K562 (cell line): Measurements from ENCODE around the gene WSCD1. TPM values are rescaled to one million over a fixed set of nuclear protein-coding genes. Genes with fewer than 3 reads are reported as not detected.

Source experiments
- ATAC-seq: fragments of 200-7000 bp; cut with Tn5 transposase; 3 replicates; pipeline ENCODE4 v1.9.1; 2020; ENCODE audit warnings: moderate library complexity
- BruUV-seq: library from RNA; stranded (reverse); fragments of 400-500 nt; replicated peaks from 2 replicates; lab custom pipeline; 2021; lab: Mats Ljungman, UMichigan
- CTCF ChIA-PET: fragments of 300-600 bp; formaldehyde crosslinking; extraction: SDS; loops from one replicate; lab custom pipeline; 2021; ENCODE audit warnings: low intra/inter-chr PET ratio; lab: Yijun Ruan, JAX
- POLR2A ChIA-PET: fragments of 300-600, 350-650 bp; sonication (Branson Sonifier 250); formaldehyde crosslinking; extraction: SDS; loops from one replicate; lab custom pipeline; 2021; ENCODE audit warnings: antibody characterized with exemption, inconsistent platforms; lab: Yijun Ruan, JAX
- DNase-seq, 4 experiments: peaks; one replicate each; pipeline versions ENCODE4 v3.0.0 to v3.0.0-alpha.2; 2011 to 2018; ENCODE audit warnings: low spot score in 3 of 4, mixed read lengths in 3 of 4; ENCODE audit errors: extremely low read depth in 1 of 4
- FAIRE-seq: peaks from 2 replicates; lab custom pipeline; 2011; peaks lifted over from hg19 to GRCh38; lab: Jason Lieb, UNC
- H2AFZ ChIP-seq: 2 replicates; pipeline ENCODE4 v1.6.0; 2011; ENCODE audit warnings: low read depth, low read length, control low read depth, inconsistent platforms
- H3K27ac ChIP-seq: fragments of 200-600 bp; 3 replicates; pipeline ENCODE4 v1.8.0; 2011; ENCODE audit warnings: low read depth, mild to moderate bottlenecking, control low read depth, inconsistent platforms, low read length, moderate library complexity, mixed read lengths; ENCODE audit errors: extremely low read depth
- H3K27me3 ChIP-seq, 2 experiments: fragments of 300-600 bp in 1 of 2; 2 replicates in 1 of 2; 3 replicates in 1 of 2; pipeline versions ENCODE4 v1.6.0 to v1.8.0; 2011; ENCODE audit warnings: inconsistent platforms in 2 of 2, low read length in 2 of 2, mild to moderate bottlenecking in 1 of 2, mixed read lengths in 1 of 2, moderate library complexity in 1 of 2; ENCODE audit not compliant: control insufficient read depth in 2 of 2, insufficient read depth in 2 of 2
- H3K36me3 ChIP-seq: fragments of 300-600 bp; 3 replicates; pipeline ENCODE4 v1.8.0; 2011; ENCODE audit warnings: mild to moderate bottlenecking, low read length, inconsistent platforms; ENCODE audit not compliant: control insufficient read depth, insufficient read depth
- H3K4me1 ChIP-seq, 2 experiments: fragments of 200-600 bp in 1 of 2; replicated peaks in 1 of 2; 2 replicates in 1 of 2; 3 replicates in 1 of 2; pipeline versions ENCODE4 v1.5.1 to v1.8.0; 2011; ENCODE audit warnings: inconsistent platforms in 2 of 2, low read length in 2 of 2, mild to moderate bottlenecking in 1 of 2, mixed read lengths in 1 of 2, moderate library complexity in 1 of 2; ENCODE audit not compliant: control insufficient read depth in 2 of 2, insufficient read depth in 2 of 2
- H3K4me2 ChIP-seq: 2 replicates; pipeline ENCODE4 v1.6.1; 2011; ENCODE audit warnings: low read length, control low read depth, inconsistent platforms, mixed read lengths; ENCODE audit not compliant: insufficient read depth
- H3K4me3 ChIP-seq: fragments of 200-600 bp; sonication (generic), shearing (Covaris generic); 2 replicates; pipeline ENCODE4 v1.5.1; 2016; ENCODE audit warnings: control low read depth, inconsistent platforms
- H3K79me2 ChIP-seq: fragments of 200-600 bp; 3 replicates; pipeline ENCODE4 v1.8.0; 2011; ENCODE audit warnings: low read length, inconsistent platforms; ENCODE audit not compliant: control insufficient read depth, insufficient read depth
- H3K9ac ChIP-seq, 2 experiments: 2 replicates each; pipeline versions ENCODE4 v1.6.0 to v1.6.1; 2011; ENCODE audit warnings: low read depth in 2 of 2, low read length in 2 of 2, control low read depth in 1 of 2, inconsistent platforms in 1 of 2, mild to moderate bottlenecking in 1 of 2, mixed read lengths in 1 of 2; ENCODE audit not compliant: insufficient read depth in 1 of 2
- H3K9me1 ChIP-seq: one replicate; pipeline ENCODE4 v1.6.0; 2011; ENCODE audit warnings: inconsistent platforms, mild to moderate bottlenecking, low read length, moderate library complexity; ENCODE audit not compliant: control insufficient read depth, insufficient read depth
- H3K9me3 ChIP-seq: replicated peaks from 2 replicates; pipeline ENCODE4 v1.5.1; 2011; ENCODE audit warnings: low read depth, low read length, inconsistent platforms; ENCODE audit not compliant: control insufficient read depth, insufficient read depth
- H4K20me1 ChIP-seq: replicated peaks from 2 replicates; pipeline ENCODE4 v1.6.1; 2011; ENCODE audit warnings: low read length, inconsistent platforms, mixed read lengths; ENCODE audit not compliant: control insufficient read depth, insufficient read depth
- ARNT ChIP-seq, 2 experiments: fragments of 450-650 bp; IDR thresholded peaks; 2 replicates each; pipeline ENCODE4 v1.6.1; 2016; ENCODE audit warnings: mild to moderate bottlenecking in 1 of 2
- MXI1 ChIP-seq: IDR thresholded peaks from 2 replicates; pipeline ENCODE4 v1.6.1; 2011; ENCODE audit warnings: low read depth, mild to moderate bottlenecking, improper control_type of control experiment, low read length
- NR3C1 ChIP-seq: sonication (generic); formaldehyde crosslinking; IDR thresholded peaks from 2 replicates; pipeline ENCODE4 v1.8.1; 2022; ENCODE audit warnings: missing genetic modification reagents
- RB1 ChIP-seq: fragments of 450-650 bp; IDR thresholded peaks from 2 replicates; pipeline ENCODE4 v1.6.1; 2017; ENCODE audit warnings: low read depth, mild to moderate bottlenecking
- SIN3A ChIP-seq, 2 experiments: fragments of 150-350 bp in 1 of 2; IDR thresholded peaks; 2 replicates each; pipeline ENCODE4 v1.6.1; 2011 to 2016; ENCODE audit warnings: borderline replicate concordance in 2 of 2, low read depth in 2 of 2, low read length in 2 of 2, mild to moderate bottlenecking in 2 of 2, moderate library complexity in 2 of 2; ENCODE audit not compliant: control insufficient read depth in 1 of 2
- SMAD3 ChIP-seq: fragments of 450-650 bp; formaldehyde crosslinking; conservative IDR thresholded peaks from 2 replicates; pipeline ENCODE4 v1.4.0; 2020; ENCODE audit warnings: mild to moderate bottlenecking
- SREBF1 ChIP-seq: fragments of 150-350 bp; IDR thresholded peaks from 2 replicates; pipeline ENCODE4 v1.6.1; 2014; ENCODE audit warnings: antibody characterized with exemption, low read depth, low read length, borderline replicate concordance
- TBP ChIP-seq: optimal IDR thresholded peaks from 2 replicates; pipeline ENCODE3; 2011; ENCODE audit warnings: low read depth, low read length, improper control_type of control experiment
- TGIF2 ChIP-seq: sonication (generic); formaldehyde crosslinking; IDR thresholded peaks from 2 replicates; pipeline ENCODE4 v1.8.1; 2022; ENCODE audit warnings: mild to moderate bottlenecking, missing genetic modification reagents, moderate library complexity
- WGBS: fragments of 100-300 bp; shearing (Covaris generic); methylation state at CpG from one replicate; pipeline ENCODE4 v1.1.6; 2016; ENCODE audit warnings: low coverage, mixed read lengths; ENCODE audit not compliant: insufficient coverage; ENCODE audit errors: missing lambda C conversion rate; 5-methylcytosine and 5-hydroxymethylcytosine counted together
- in situ Hi-C: fragments of 300-500 bp; cut with MboI; formaldehyde crosslinking; loops from 4 replicates; pipeline ENCODE4 v1.15.0; 2018; ENCODE audit warnings: inconsistent platforms, mixed read lengths
- intact Hi-C: fragments of 100-400 bp; cut with micrococcal nuclease; formaldehyde crosslinking; loops from 2 replicates; pipeline ENCODE4 v1.14.2; 2022
- polyA plus RNA-seq, 8 experiments: library from polyadenylated mRNA; depleted of rRNA in 4 of 8; stranded (reverse) in 5 of 8; unstranded in 3 of 8; fragments of >200 nt; fragmentation: Nextera tagmentation in 2 of 8; fragmentation: Illumina TruSeq in 1 of 8; extraction: Ambion mirVana in 2 of 8; extraction: Trizol in 1 of 8; gene quantifications; 2 replicates each; pipeline versions ENCODE4 v1.2.1 to v1.2.3, GENCODE V29; 2011 to 2014; ENCODE audit warnings: inconsistent platforms in 1 of 8, missing spikeins in 1 of 8
- total RNA-seq, 7 experiments: library from RNA; depleted of rRNA in 6 of 7; stranded (reverse); fragments of >200 nt in 6 of 7; fragmentation: Illumina TruSeq in 2 of 7; extraction: Trizol in 2 of 7; gene quantifications; 2 replicates each; pipeline versions ENCODE4 v1.2.1 to v1.2.3, GENCODE V29; 2011 to 2021; ENCODE audit warnings: low replicate concordance in 1 of 7
- TF ChIP-seq, protein P1 (sequence below): fragments of 450-650 bp; IDR thresholded peaks from 2 replicates; pipeline ENCODE4 v1.6.1; 2016; ENCODE audit warnings: mild to moderate bottlenecking
- TF ChIP-seq, protein P2 (sequence below), 2 experiments: fragments of 450-650 bp in 1 of 2; sonication (generic) in 1 of 2; formaldehyde crosslinking in 1 of 2; IDR thresholded peaks in 1 of 2; conservative IDR thresholded peaks in 1 of 2; 2 replicates each; pipeline versions ENCODE4 v1.6.1 to v1.8.1; 2016 to 2023; ENCODE audit warnings: mild to moderate bottlenecking in 2 of 2, moderate library complexity in 2 of 2, inconsistent platforms in 1 of 2, missing genetic modification reagents in 1 of 2
- TF ChIP-seq, protein P3 (sequence below): fragments of 150-350 bp; conservative IDR thresholded peaks from 2 replicates; pipeline ENCODE4 v1.6.1; 2014; ENCODE audit warnings: low read length

WSCD1 gene
- total and polyA plus RNA-seq, 9 of the 15 experiments (the other 6 are each of a cell fraction or from before 2014, with no cell fraction given), result not detected

DNA sequence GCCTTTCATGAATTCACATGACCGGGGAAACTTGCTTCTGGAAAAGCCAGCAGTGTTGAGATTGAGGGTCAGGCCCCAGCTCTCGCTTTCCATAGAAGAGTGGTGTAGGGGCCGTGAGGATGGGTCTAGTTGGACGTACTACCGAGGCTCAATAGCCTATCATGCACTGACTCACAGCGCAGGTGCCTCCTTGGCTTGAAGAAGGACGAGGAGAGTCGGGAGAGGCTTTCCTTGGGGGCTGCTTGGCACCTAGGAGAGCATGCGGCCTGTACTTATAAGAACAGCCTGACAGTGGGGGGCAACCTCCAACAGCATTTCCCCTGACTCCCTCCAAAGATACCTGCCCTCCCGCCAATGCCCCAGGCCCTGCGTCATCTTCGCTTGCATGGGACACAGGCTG is 37.6 kb downstream of the WSCD1 start:
- H3K36me3 ChIP-seq, result no peaks in the 10 kb centered on the region
- intact Hi-C loops, result no loop called here
- H3K27me3 ChIP-seq, result no peaks in the 10 kb centered on the region
- BruUV-seq, result no TSS peak
- no peaks in the 10 kb centered on the region for H3K9me1 ChIP-seq
- CTCF ChIA-PET, result no interaction called here
- H4K20me1 ChIP-seq, result no peaks in the 10 kb centered on the region
- no peak overlapping the region for H3K27ac ChIP-seq
- no peaks in the 10 kb centered on the region for H3K79me2 ChIP-seq
- no peak for FAIRE-seq
- no peak overlapping the region for H3K4me2 ChIP-seq
- in situ Hi-C loops, result no loop called here
- DNase-seq, result no peak
- no peak overlapping the region for H3K4me3 ChIP-seq
- TF ChIP-seq SREBF1 (no peak), RB1 (no peak), NR3C1 (no peak), SIN3A (IDR thresholded peaks at IDR 0.05; ENCODE audit: borderline replicate concordance in 2 of 2, control insufficient read depth in 1 of 2, low read depth in 2 of 2, low read length in 2 of 2) (no peak), TBP (no peak), MXI1 (no peak), ARNT (IDR thresholded peaks at IDR 0.05) (no peak), TGIF2 (CRISPR knock-in tag) (no peak), SMAD3 (CRISPR knock-in tag) (no peak)
- TF ChIP-seq, protein P1, sequence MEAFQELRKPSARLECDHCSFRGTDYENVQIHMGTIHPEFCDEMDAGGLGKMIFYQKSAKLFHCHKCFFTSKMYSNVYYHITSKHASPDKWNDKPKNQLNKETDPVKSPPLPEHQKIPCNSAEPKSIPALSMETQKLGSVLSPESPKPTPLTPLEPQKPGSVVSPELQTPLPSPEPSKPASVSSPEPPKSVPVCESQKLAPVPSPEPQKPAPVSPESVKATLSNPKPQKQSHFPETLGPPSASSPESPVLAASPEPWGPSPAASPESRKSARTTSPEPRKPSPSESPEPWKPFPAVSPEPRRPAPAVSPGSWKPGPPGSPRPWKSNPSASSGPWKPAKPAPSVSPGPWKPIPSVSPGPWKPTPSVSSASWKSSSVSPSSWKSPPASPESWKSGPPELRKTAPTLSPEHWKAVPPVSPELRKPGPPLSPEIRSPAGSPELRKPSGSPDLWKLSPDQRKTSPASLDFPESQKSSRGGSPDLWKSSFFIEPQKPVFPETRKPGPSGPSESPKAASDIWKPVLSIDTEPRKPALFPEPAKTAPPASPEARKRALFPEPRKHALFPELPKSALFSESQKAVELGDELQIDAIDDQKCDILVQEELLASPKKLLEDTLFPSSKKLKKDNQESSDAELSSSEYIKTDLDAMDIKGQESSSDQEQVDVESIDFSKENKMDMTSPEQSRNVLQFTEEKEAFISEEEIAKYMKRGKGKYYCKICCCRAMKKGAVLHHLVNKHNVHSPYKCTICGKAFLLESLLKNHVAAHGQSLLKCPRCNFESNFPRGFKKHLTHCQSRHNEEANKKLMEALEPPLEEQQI, result no peak
- TF ChIP-seq, protein P2, sequence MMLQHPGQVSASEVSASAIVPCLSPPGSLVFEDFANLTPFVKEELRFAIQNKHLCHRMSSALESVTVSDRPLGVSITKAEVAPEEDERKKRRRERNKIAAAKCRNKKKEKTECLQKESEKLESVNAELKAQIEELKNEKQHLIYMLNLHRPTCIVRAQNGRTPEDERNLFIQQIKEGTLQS (IDR thresholded peaks at IDR 0.05), result no peak
- TF ChIP-seq, protein P2 (CRISPR knock-in tag; conservative IDR thresholded peaks at IDR 0.05), result no peak
- TF ChIP-seq, protein P3, sequence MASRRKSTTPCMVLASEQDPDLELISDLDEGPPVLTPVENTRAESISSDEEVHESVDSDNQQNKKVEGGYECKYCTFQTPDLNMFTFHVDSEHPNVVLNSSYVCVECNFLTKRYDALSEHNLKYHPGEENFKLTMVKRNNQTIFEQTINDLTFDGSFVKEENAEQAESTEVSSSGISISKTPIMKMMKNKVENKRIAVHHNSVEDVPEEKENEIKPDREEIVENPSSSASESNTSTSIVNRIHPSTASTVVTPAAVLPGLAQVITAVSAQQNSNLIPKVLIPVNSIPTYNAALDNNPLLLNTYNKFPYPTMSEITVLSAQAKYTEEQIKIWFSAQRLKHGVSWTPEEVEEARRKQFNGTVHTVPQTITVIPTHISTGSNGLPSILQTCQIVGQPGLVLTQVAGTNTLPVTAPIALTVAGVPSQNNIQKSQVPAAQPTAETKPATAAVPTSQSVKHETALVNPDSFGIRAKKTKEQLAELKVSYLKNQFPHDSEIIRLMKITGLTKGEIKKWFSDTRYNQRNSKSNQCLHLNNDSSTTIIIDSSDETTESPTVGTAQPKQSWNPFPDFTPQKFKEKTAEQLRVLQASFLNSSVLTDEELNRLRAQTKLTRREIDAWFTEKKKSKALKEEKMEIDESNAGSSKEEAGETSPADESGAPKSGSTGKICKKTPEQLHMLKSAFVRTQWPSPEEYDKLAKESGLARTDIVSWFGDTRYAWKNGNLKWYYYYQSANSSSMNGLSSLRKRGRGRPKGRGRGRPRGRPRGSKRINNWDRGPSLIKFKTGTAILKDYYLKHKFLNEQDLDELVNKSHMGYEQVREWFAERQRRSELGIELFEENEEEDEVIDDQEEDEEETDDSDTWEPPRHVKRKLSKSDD, result no peak
- TF ChIP-seq, all 486 proteins: peak for 0
- H3K9me3 ChIP-seq, result no peaks in the 10 kb centered on the region
- H2AFZ ChIP-seq, result no peak overlapping the region
- H3K9ac ChIP-seq, result no peak overlapping the region
- 0% methylated on average over 11 of the region's 12 CpGs for WGBS
- no peak for ATAC-seq
- H3K4me1 ChIP-seq, result no peaks in the 10 kb centered on the region
- POLR2A ChIA-PET, result no interaction called here
